HG03565 (cell line): ENCODE results near the gene ERMP1.
A peak's percentile ranks its signal among the peaks of the same experiment; 100 is the strongest.

Experiments
- ATAC-seq: cut with Tn5 transposase; IDR thresholded peaks from one replicate; pipeline ENCODE4 v1.9.1; 2021; ENCODE audit warnings: mild to moderate bottlenecking, moderate library complexity; ENCODE audit not compliant: unreplicated experiment

The ERMP1 gene

DNA sequence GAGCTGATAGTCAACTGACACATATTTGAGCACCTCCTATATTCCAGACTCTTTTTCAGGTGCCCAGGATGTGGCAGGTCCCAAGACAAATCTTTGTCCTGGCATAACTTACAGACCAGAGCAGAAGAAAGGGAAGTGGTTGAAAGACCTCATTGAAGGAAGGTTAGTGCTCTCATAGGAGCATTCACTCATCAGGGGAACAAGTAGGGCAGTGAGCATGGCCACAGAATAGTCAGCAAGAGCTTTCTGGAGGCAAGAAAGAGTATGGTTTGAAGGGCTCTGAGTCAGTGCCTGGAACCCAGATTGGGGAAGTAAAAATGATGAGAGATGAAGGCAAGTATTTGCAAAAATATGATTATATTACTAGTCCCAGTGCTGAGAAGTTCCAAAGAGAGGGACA lies 25.0 kb upstream of the ERMP1 start:
- no peak for ATAC-seq

DNA sequence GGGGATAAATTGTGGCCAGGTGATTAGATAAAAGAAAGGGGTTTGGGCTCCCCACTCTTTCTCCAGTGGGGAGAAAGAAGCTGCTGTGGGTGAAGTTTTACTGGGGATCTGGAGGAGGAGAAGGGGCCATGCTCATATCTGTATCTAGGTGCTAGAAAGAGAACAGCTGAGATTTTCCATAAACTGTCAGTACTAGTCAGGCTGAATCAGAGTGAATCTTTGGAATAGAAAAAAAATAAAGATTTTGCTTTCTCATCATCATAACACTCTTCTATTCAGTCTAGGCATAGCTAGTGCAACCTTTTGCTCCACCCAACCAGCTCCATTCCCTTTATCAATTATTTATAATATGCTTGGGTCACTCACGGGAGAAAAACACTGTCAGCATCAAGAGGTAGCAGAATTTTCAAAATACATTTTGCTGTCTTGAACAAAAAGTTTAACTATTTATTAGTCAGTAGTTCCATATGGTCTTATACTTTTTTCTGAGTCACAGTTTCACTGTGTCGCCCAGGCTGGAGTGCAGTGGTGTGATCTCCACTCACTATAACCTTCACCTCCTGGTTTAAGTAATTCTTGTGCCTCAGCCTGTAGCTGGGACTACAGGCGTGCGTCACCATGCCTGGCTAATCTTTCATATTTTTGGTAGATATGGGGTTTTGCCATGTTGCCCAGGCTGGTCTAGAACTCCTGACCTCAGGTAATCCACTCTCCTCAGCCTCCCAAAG lies 21.3 kb upstream of the ERMP1 start:
- no peak for ATAC-seq

DNA sequence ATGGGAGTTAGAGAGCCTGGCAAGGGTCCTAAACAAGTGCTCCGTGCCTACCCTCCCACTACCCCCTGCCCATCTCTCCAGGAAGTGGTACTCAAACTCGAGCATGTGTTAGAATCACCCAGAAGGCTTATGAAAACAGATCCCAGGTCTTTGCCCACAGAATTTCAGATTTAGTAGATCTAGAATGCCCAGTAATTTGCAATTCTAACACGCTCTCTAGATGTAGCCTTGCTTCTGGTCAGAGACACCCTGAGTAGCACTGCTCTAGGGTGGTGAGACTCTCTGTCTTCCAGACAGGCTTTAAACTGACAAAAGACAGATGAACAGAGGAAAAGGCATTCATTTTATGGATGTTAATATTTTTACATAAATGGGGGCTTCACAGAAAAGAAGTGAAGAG lies 20.7 kb upstream of the ERMP1 start:
- ATAC-seq, result no peak

DNA sequence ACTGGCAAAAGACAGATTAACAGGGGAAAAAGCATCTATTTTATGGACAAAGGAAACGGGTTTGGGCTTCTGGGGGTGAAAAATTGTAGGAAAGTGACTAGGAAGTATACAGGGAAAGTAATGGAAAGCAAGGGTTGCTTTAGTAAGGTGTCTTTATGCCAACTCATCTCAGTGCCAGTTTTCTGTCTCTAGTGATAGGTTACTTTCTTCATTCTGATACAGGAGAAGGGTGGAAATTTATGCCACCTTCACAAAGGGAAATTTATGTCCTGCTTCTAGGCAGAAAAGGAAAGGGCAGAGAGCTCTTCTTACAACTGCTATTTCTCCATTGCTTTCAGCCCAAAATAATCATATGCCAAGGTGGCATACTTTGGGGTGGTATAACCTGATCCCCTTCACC lies 20.1 kb upstream of the ERMP1 start:
- no peak for ATAC-seq

DNA sequence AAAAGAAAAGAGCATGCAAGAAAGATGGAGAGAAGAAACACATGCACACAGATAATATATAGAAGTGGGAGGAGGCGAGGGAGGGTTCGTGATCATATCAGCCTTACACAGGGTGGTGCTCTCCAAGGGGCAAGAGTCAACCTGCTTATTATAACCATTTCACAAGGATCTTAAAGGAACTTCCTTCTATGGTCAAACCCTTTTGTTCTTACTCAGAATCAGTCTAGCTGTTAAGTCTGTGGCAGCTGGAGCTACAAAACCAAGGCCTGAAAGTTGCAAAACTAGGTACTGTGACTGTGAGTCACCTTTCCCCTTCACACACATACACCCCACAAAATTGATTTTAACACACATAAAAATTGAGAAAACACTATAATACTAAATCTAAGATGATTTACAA lies 18.5 kb upstream of the ERMP1 start:
- ATAC-seq, result peak; percentile 97

DNA sequence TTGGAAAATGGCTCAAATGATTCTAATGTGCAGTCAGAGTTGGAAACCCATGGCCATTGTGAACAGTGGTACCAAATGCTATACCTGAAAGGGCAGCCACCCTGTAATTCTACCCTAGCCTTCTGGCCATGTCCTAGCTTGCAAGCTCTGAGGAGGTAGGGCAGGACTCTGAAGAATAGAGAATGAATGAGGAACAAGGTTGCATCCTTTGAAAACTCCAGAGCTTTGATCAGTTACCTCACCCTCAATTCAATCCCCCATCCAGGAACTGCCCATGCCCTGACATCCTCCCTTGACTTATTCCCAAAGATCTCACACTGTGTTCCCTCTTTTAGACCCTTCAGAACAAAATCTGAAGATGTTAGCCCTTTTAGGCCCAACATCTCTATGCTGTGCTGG lies 17.8 kb upstream of the ERMP1 start:
- ATAC-seq, result no peak

DNA sequence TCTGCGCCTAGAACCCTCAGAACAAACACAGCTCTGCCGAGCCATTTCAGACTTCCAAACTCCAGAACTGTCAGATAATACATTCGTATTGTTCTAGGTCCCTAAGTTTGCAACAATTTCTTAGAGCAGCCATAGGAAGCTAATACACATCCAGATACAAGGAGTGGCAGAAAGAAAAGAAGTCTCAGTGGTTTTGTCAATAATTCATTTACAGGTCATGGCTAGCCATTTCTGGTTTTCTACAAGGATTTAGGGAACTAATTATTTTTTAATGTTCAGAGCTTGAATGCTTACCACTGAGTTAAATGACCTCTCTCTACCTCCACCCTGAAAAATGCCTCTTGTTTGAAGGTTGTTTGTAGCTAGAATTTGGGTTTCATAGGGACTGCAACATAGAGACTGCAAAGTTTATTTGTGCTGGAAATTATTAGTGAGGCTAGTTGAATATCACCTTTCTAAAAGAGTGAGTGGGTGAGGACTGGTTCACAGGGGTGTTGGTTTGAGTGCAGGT lies 15.5 kb upstream of the ERMP1 start:
- ATAC-seq, result no peak

DNA sequence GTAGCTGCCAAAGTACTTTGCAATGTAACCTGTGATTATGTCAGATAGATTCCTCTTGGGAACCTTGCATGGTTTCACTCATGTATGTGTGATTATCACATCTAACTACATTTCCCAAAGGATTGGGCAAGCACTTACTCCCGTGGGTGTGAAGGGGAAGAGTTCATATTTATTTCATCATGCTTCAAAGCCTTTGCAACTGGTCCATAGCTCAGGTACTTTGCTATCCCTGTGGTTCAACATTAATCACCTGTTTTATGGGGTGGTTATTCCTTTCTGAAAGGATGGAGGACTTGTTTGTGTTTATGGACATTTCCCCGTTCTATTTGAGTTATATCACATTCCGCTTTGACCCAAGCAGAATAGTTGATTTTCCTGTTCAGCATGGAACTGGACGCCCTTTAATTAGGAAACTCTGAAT lies 13.6 kb upstream of the ERMP1 start:
- ATAC-seq, result no peak

DNA sequence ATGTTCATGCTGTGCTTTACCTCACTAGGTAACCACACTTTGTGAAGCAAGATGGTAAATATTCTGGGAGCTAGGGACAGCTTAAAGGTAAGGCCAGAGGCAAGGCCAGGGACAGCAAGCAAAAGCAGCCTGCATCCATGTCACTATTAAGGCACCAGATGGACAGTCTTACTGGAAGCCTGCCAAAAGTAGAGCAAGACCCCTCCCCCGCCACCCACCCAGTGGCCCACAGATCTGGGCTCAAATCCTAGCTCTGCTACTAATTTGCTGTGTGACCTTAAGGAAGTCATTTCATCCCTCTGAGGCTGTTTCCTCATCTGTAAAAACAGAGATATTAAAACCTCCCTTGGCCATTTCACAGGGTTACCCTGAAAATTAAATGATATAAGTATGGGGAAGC lies 13.2 kb upstream of the ERMP1 start:
- ATAC-seq, result no peak

DNA sequence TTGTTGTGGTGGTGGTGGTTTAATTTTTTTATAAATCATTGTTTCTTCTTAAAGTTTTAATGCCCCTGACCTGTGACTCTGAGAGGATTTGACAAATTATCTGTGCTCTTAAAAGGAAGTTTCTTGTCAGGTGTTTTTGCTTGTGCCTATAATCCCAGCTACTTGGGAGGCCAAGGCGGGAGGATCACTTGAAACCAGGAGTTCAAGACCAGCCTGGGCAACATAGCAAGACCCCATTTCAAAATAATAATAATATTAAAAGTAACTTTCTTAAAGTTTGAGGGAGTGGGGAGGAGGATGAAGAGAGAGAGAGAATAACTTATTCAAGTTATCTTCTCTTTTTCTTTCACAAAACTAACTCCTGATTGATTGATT lies 12.2 kb upstream of the ERMP1 start:
- ATAC-seq, result no peak

DNA sequence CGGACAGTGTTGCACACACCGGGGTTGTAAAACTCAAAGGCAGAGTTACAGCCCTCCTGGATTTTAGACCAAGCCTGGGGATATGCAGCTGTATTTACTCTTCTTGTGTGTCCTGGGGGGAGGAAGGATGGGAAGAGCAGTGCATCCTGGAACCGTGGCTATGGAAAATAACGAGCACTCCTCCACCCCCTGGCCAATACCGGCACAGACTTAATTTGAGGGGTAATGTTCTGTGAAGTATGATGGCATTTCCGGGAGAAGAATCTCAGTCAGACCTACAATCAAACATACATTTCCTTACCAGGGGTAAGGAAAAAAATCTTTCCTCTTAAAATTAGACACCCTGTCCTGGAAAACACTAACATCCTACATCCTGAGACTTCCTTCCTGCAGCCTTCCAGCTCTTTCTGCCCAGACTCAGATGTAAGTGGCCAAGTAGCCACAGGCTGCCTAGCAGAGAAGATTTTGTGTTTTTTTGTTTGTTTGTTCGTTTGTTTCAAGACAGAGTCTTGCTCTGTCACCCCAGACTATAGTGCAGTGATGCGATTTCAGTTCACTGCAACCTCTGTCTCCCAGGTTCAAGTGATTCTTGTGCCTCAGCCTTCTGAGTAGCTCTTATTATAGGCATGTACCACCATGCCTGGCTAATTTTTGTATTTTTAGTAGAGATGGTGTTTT lies 11.0 kb upstream of the ERMP1 start:
- ATAC-seq, result no peak

DNA sequence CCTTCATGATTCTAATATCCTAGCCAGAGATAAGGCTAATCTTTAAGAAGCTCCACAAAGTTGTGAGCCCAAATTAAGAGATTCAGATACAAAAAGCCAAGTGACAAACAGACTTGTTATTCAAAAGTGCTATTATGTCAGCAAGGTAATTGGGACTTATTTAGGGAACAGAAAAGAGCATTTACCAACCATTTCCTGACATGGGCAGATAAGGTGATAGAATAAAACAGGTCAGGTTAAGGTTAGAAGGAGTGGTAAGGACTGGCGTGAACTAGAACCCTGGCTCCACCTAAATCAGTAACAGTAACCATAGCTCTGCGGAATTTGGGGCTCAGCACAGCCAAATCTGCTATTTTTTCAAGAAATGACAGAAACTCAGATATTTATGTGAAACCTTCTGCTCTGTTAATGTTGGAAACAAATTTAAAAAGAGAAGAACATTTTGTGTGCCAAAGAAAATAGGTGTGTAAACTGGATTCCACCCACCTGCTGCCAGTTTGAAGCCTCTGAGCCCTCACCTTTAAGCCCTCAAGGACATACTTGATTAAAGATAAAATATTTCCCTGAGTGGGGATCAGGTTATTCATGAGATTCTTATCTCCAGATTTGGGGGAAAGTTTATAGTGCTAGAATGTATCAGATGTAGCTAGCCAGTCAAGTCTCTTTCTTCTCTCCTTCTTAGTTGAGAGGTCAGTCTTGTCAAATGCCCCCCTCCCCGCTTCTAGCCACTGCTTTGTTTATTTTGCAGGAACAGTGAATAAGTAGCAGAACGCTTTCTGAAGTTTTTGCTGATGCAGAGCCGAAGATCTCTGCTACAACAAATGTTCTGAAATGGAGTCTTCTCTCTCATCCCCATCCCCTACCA lies 10.2 kb upstream of the ERMP1 start:
- no peak for ATAC-seq

DNA sequence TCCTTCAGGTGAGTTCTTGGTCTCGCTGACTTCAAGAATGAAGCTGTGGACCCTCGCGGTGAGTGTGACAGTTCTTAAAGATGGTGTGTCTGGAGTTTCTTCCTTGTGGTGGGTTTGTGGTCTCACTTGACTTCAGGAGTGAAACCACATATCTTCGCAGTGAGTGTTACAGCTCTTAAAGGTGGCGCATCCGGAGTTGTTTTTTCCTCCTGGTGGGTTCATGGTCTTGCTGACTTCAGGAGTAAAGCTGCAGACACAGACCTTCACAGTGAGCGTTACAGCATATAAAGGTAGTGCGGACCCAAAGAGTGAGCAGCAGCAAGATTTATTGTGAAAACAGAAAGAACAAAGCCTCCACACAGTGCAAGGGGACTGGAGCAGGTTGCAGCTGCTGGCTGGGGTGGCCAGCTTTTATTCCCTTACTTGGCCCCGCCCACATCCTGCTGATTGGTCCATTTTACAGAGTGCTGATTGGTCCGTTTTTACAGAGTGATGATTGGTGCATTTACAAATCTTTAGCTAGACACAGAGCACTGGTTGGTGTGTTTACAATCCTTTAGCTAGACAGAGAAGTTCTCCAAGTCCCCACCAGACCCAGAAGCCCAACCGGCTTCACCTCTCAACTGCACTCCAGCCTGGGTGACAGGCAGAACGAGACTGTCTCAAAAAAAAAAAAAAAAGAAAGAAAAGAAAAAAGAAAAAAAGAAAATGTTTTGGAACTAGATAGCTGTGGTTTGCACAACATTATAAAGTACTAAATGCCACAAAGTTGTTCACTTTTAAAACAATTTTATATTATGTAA lies 9.1 kb upstream of the ERMP1 start:
- no peak for ATAC-seq

DNA sequence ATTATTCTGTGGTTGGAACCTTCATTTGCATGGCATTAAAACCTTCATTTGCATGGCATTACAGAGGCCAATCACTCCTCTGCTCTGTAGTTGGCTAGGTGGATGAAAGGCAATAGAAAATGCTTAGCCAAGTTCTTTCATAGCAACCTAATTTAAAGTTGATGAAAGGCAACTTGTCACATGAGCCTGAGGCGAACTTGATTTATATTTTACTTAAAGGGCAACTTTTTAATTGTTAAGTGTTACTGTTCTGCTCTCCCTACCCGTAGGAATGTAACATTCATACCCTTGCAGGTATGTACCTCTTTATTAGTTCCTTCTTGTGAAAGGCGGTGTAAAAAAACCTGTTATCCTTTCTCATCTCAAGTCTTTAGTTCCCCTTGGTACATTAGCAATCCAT lies 7.9 kb upstream of the ERMP1 start:
- no peak for ATAC-seq

DNA sequence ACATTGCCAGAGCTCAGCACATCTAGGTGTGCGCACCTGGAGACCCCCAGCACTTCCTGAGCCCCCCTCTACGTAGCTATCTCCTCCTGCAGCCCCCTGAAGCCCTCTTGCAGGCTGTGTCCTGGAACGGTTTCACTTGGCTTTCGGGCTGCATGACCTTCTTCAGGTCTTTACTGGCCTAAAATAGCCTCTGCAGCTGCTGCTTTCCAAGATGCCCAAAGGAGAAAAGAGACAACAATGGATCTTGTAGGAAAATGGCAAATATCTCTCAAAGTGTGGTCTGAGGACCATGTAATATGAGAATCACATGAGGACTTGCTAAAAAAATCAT lies 6.6 kb upstream of the ERMP1 start:
- no peak for ATAC-seq

DNA sequence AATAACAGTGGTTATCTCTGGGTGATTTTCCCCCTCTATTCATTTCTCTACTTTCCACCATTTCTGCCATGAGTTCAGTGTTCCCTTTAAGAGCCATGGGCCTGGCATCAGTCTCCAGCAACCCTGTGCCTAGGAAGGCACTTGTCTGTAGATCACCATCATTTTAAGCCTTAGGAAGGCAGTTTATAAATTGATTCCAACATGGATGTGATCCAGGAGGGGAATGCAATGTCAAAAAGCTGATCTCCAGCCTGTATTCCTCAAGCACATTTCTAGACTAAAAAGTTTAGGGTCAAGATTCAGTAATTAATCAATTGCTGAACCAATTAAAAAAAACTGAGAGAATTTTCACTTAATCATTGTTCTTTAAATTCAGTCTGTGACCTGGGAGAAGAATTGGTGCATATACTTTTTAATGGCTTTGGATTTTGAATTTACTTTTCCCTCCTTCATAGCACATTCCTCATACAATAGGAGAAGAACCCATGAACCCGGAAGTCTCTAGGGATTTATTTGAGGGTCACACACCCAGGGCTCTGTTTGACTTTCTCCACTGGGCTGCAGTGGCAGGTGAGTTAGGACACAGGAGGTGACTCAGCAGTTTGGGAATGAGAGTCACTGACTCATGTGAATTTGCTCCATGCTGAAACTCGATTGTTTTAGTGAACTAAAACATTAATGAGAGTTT lies 6.1 kb upstream of the ERMP1 start:
- ATAC-seq, result no peak

DNA sequence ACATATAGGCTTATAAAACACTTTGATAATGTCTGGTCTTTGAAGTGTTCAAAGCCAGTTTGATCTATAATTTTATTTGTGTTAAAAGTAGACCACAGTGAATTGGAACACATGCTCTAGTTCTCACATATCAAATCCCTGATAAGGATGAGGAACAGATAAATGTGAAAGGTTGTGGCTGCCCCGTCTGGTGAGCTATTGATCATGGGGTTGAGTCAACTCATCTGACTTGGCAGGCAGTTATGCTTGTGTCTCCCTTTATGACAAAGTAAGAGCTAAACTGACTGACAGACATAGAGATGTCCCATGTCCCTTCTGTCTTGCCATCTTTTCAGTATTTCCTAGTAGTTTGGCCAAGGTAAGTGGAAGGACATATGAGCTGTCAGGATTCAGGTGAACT lies 2.9 kb upstream of the ERMP1 start:
- no peak for ATAC-seq

DNA sequence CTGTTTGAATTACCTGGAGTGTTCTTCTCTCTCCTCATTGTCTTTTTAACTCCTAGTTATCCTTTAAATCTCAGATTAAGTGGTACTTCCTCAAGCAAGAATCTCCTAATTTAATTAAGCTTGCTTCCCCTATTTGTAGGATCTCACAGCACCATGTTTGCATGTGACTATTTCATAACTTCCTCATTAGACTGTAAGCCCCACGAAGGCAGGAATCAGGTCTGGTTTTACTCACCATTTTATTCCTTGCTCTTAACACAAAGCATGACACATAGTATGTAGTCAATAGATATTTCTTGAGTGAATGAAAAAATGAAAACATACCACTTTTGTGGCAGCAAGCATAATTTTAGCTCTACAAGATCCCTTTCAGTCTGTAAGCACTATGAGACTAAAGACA lies 1.3 kb upstream of the ERMP1 start:
- ATAC-seq, result no peak

DNA sequence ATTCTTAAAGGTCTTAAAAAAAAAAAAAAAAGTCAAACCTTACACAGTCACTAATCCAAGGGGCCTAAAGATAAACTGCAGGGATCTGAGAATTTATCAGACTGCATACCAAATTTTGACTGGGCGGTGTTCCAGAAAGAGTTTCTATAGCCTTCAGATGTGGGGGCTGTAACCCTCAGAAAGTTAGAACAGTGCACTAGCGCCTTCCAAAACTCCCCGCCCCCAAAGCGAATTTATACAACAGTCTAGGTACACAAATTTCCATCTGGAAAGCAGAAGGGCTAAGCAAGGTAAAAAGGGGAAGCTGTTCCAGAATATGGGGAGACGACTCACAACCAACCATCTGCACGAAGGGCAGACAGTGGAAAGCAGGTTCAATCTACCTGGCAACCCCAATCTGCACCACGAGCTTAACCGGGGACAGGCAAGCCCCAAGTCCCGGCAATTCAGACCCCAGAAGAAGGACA lies 813 bp downstream of the ERMP1 start:
- no peak for ATAC-seq

DNA sequence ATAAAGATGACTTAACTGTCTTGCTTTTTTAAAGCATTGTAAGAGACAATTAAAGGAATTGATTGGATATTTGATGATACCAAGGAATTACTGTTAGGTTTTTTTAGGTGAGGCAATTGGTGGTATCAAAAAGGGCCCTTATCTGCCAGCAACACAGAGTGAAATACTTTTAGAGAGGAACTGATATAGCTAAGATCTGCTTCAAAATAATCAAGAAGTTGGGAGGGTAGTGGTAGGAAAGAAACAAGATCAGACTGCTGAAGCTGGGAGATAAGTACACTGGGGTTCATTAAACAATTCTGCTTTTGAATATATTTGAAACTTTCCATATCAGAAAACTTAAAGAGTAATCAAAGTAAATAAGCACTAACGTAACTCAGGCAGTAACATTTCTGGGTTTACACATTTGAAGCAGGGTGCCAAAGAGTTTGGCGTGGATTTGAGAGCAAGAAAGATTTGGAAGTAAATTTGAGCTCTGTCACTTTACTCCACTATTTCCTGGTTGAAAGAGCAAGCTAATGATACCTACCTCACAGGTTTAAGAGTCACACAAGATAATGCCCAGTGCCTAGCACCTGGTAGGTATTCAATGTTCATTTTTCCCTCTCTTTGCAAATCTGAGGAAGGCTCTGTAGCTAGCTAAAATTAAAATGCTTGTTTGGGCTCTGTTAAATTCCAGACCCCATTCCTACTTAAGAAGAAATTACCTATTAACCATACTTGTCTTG lies 6.9 kb downstream of the ERMP1 start:
- ATAC-seq, result no peak
